NCI-H2107 (cell line): ENCODE results near the gene SLC35E2B.
"Not testable (repeated sequence)": the region's sequence is repeated elsewhere in the genome, so short reads cannot be mapped to it uniquely, and the experiment has no call there.

Source experiments
- DNase-seq: peaks from one replicate; lab custom pipeline; 2025; lab: John Stamatoyannopoulos, UW

Gene SLC35E2B

DNA sequence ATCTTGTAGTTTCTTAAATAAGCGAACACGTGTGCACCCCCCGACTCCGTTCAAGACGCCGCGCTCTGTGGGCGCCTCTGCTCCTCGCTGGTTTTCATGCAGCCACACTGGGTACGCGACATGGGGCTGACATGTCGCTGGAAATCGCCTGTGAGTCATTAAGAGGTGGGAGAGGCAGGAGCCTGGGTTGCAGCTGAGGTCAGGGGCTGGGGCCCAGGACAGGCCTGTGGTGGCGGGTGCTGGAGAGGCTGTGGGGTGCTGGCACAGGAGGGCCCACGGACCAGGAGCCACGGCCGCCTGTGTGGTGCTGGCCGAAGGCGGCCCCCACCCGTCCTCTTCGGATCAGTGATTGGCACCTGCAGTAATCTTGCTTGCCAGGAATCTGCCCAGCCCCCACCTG is 17.8 kb downstream of the SLC35E2B start:
- DNase-seq = not testable (repeated sequence)

- DNase-seq = no peak
Observed at GRCh38 chr1:1672181-1672965, 20.2 kb downstream of the SLC35E2B start.

- no peak for DNase-seq
Observed at GRCh38 chr1:1671365-1672119, 21.1 kb downstream of the SLC35E2B start.

GRCh38 chr1:1670866-1671265 is 21.7 kb downstream of the SLC35E2B start:
- no peak for DNase-seq

GRCh38 chr1:1669468-1670440 is 22.8 kb downstream of the SLC35E2B start:
- DNase-seq = no peak

DNA sequence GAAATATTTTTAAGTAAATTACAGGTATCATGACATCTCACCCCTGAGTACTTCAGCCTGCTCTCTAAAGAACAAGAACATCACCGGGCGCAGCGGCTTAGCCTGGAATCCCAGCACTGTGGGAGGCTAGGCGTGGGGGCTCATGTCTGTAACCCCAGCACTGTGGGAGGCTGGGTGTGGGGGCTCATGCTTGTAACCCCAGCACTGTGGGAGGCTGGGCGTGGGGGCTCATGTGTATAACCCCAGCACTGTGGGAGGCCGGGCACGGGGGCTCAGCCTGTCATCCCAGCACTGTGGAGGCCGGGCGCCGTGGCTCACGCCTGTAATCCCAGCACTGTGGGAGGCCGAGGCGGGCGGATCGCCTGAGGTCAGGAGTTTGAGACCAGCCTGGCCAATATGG is 26.1 kb downstream of the SLC35E2B start:
- DNase-seq = no peak

DNA sequence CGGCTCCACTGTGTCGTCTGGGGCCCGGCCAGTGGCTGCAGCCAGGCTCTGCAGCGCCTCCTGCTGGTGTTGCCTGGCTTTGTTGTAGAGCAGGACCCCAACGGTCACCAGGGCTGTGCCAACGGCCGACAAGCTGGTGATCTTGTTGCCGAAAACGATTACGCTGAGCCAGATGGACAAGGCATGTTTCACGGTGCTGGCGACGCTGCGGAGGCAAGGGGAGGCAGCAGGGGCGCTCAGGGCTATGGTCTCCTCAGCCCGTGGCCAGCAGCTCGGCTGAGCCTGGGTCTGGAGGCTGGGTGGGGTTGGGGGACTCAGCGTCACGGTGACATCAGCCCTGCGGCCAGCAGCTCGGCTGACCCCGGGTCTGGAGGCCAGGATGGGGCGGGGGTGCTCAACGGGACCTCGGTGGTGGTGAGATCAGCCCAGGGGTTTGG is 26.8 kb downstream of the SLC35E2B start:
- DNase-seq = no peak

- DNase-seq = no peak
Observed at GRCh38 chr1:1664941-1665814, 27.4 kb downstream of the SLC35E2B start.

DNA sequence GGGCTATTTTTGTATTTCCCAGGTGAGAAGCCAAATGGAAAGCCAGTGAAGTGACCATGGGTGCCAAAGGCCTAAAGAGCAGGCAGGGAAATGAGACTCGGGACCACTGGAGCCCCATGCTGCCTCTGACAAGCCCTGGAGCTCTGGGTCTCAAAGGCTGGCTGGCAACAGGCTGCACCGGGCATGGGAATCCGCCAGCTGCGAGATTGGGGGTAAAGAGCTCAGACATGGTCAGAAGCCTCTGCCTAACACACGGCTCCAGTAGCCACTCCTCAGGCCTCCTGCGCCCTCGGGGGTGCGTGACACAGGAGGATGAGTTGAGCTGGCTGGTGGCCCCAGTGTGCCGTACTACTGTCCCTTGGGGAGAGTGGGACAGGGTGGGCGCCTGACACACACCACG is 28.3 kb downstream of the SLC35E2B start:
- DNase-seq = not testable (repeated sequence)

DNA sequence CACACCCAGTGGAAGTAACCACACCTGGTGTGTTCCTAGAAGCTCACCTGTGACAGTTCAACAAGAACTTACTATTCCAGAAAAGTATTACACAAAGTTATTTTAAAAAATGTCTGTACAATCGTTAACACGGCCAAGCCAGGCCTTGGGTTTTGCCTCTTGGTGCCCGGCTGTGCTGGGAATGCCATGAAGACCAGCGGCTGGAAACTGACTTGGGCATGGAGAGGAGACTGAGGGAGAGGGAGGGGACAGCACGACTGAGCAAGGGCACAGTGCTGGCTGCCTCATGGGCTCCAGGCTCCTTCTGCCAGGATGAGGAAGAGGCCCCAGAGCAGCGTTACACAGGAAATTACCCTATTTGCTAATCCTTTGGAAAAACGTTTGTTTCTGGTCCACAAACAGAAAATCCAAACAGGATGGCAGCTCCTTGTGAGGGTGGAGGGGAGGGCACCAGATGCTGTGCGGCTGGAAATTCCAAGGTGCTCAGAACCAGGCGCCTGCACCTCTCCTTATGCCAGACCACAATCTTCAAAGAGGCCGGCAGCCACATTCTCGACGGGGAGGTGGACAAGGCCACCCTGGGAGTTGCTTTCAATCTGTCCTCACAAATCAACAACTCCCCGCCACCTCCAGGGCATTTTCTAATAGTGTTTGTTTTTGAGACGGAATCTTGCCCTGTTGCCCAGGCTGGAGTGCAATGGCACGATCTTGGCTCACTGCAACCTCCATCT is 29.6 kb downstream of the SLC35E2B start:
- not testable (repeated sequence) for DNase-seq

DNA sequence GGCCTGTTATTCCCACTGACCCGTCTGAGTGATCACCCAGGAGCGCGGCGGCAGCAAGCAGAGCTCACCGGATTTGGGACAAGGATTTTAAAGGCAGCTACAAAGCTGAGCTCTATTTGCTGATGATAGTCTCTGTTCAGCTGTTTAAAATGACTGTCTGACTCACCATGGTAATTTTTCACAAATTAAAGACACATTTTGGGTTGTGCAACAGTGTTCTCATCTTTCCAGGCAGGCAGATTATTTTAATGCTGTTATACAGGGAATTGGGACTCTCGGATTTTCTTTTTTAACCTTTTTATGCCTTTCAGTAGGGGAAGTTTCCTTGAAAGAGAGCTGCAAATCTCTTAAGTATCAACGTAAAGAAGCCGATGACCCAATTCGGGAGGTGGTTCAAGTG is 30.2 kb downstream of the SLC35E2B start:
- not testable (repeated sequence) for DNase-seq

GRCh38 chr1:1658583-1659549 is 33.7 kb downstream of the SLC35E2B start, which contains the start of gene CDK11B:
Gene CDK11B (minus strand): TSS chr1:1659004. CDS start chr1:1657485, 1,519 bp downstream.
- peak; percentile 58 for DNase-seq

GRCh38 chr1:1648265-1648664 is 44.3 kb downstream of the SLC35E2B start:
- not testable (repeated sequence) for DNase-seq

DNA sequence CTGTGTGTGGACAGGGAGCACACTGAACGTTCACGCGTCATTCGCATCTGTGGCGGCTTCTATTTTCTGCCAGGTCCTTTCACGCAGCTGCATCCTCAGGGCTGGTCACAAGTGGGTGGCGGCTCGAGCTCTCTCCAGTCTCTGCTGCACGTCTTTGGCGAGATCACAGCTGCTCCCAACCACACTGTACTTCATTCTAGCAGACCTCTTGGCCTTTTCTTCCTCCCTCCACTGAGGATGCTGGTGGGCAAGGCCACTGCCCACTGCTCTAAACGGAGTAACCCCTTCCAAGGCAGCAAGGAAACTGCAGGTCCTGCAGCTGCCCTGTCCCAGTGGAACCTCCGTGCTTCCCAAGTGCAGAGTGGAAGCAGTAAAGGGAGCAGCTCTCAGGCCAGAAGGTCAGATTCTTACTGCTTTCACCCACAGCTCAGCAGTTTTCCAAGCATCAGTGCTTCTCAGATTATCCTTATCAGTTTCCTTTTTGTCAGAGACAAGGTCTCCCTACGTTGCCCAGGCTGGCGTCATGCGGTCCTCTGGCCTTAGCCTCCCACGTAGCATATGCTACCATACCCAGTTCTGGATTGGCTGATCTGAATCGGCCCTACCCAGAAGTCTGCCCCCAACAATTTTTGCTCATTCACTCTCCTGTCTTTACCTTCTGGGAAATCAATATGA is 44.9 kb downstream of the SLC35E2B start:
- DNase-seq = not testable (repeated sequence)

- not testable (repeated sequence) for DNase-seq
Observed at GRCh38 chr1:1646326-1646725, 46.3 kb downstream of the SLC35E2B start.

DNA sequence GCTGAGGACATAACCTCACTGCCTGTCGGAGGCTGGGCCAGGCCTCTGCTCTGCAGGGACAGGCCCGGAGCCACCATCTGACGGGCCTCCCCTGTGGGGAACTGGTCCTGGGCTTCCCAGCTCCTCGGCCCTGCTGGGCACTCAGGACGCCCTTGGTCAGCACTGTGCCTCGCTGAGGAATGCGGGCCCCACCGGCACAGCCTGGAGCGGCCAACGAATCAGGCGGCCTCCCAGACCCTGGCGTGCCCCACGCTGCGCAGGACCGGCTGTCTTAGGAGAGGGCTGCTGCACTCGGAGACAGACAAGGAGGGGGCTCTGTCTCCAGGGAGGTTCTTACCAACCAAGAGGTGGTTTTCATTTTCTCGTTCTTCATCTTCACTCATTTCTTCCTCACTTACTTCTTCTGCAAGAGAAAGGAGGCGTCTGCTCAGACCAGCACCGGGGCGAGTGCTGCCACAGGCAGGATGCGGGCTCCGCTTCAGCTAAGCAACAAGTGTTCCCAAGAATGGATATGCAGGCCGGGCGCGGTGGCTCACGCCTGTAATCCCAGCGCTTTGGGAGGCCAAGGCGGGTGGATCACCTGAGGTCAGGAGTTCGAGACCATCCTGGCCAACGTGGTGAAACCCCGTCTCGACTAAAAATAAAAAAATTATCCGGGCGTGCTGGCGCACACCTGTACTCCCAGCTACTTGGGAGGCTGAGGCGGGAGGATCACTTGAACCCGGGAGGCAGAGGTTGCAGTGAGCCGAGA is 51.7 kb downstream of the SLC35E2B start:
- not testable (repeated sequence) for DNase-seq

DNA sequence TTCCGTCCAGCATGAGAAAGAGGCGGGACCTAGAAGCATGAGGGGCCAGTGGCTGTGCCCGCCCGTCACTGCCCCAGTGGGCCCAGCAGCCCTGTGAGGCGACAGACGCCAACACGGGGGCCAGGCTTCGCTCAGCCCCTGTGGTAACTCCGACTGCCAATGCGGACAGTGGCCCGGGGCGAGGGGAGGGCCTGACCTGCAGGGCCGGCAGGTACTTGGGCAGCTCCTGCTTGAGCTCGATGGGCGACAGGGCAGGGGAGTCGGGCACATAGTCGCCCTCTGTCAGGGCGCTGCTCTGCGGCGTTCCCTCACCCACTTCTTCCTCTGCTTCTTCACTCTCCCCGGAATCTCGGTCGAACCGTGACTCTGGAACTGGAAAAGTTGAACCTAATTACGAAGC is 52.5 kb downstream of the SLC35E2B start:
- not testable (repeated sequence) for DNase-seq

- not testable (repeated sequence) for DNase-seq
Observed at GRCh38 chr1:1639368-1639767, 53.2 kb downstream of the SLC35E2B start.
